Measurements from ENCODE around the gene RBM39. TPM values are rescaled to one million over a fixed set of nuclear protein-coding genes. Genes with fewer than 3 reads are reported as not detected.
A peak's percentile ranks its signal among the peaks of the same experiment; 100 is the strongest.

RBM39 gene
- total RNA-seq, 4 donors from 2014 or later, result 410 to 504 (median 446) TPM

- H3K27me3 ChIP-seq, result no peaks in the 10 kb centered on the region
- DNase-seq (ENCODE audit: low spot score in 2 of 2), result no peak
- TF ChIP-seq CTCF (IDR thresholded peaks at IDR 0.05), result no peak
- peaks cover 0 to 78% (median 47%) of the 10 kb centered on the region in 4 donors for H3K4me1 ChIP-seq
- H3K36me3 ChIP-seq, result no peaks in the 10 kb centered on the region
- 69 to 71% methylated on average over 2 of the region's 2 CpGs for WGBS, 2 donors
- H3K4me3 ChIP-seq, result peak overlapping the region in 1 of 4 donors; percentile 2
- no peaks in the 10 kb centered on the region for H3K9me3 ChIP-seq
- H3K27ac ChIP-seq, result peak overlapping the region in 2 of 4 donors; percentile 62 to 64
Measured at GRCh38 chr20:35661053-35661452, 81.0 kb downstream of the RBM39 start.

GRCh38 chr20:35660122-35660937 lies 81.7 kb downstream of the RBM39 start:
- WGBS, 2 donors, result 90 to 95% methylated on average over 10 of the region's 10 CpGs
- no peak overlapping the region for H3K4me3 ChIP-seq

GRCh38 chr20:35657271-35657670 lies 84.8 kb downstream of the RBM39 start:
- no peak for DNase-seq (ENCODE audit: low spot score in 2 of 2)
- no peak overlapping the region for H3K27ac ChIP-seq
- no peaks in the 10 kb centered on the region for H3K9me3 ChIP-seq
- H3K27me3 ChIP-seq, result no peaks in the 10 kb centered on the region
- no peak overlapping the region for H3K4me3 ChIP-seq
- peaks cover 0 to 78% (median 36%) of the 10 kb centered on the region in 4 donors for H3K4me1 ChIP-seq
- WGBS, 2 donors, result 30 to 32% methylated on average over 1 of the region's 1 CpG
- peaks cover 0 to 30% (median 15%) of the 10 kb centered on the region in 3 donors for H3K36me3 ChIP-seq
- no peak for TF ChIP-seq EP300 (IDR thresholded peaks at IDR 0.05)
- no peak for TF ChIP-seq POLR2A (IDR thresholded peaks at IDR 0.05)
- TF ChIP-seq CTCF (IDR thresholded peaks at IDR 0.05), result no peak

More at GRCh38 chr20:35660122-35660937, 81.7 kb downstream of the RBM39 start:
- Histone ChIP-seq H3K4me1 (peaks cover 0 to 80% (median 47%) of the 10 kb centered on the region in 4 donors), H3K36me3 (no peaks in the 10 kb centered on the region), H3K9me3 (no peaks in the 10 kb centered on the region), H3K27me3 (no peaks in the 10 kb centered on the region), H3K27ac (no peak overlapping the region)
- no peak for DNase-seq (ENCODE audit: low spot score in 2 of 2)
- TF ChIP-seq EP300 (IDR thresholded peaks at IDR 0.05) (no peak), POLR2A (IDR thresholded peaks at IDR 0.05) (no peak), CTCF (IDR thresholded peaks at IDR 0.05) (no peak)

- Histone ChIP-seq H3K36me3 (peaks cover 0 to 31% (median 15%) of the 10 kb centered on the region in 3 donors), H3K27me3 (no peaks in the 10 kb centered on the region), H3K9me3 (no peaks in the 10 kb centered on the region), H3K4me3 (no peak overlapping the region), H3K4me1 (peaks cover 0 to 75% (median 10%) of the 10 kb centered on the region in 4 donors), H3K27ac (no peak overlapping the region)
- 94 to 95% methylated on average over 9 of the region's 9 CpGs for WGBS, 2 donors
- no peak for TF ChIP-seq CTCF (IDR thresholded peaks at IDR 0.05)
- no peak for TF ChIP-seq EP300 (IDR thresholded peaks at IDR 0.05)
- TF ChIP-seq POLR2A (IDR thresholded peaks at IDR 0.05), result no peak
- DNase-seq (ENCODE audit: low spot score in 2 of 2), result no peak
Measured at GRCh38 chr20:35654415-35654814, 87.6 kb downstream of the RBM39 start.

- WGBS, 2 donors, result 70 to 77% methylated on average over 4 of the region's 4 CpGs
- Histone ChIP-seq H3K9me3 (no peaks in the 10 kb centered on the region), H3K4me1 (peaks cover 0 to 75% (median 11%) of the 10 kb centered on the region in 4 donors), H3K27ac (no peak overlapping the region), H3K36me3 (peaks cover 0 to 31% (median 15%) of the 10 kb centered on the region in 3 donors), H3K4me3 (no peak overlapping the region), H3K27me3 (no peaks in the 10 kb centered on the region)
- TF ChIP-seq CTCF (IDR thresholded peaks at IDR 0.05) (no peak), POLR2A (IDR thresholded peaks at IDR 0.05) (no peak), EP300 (IDR thresholded peaks at IDR 0.05) (no peak)
- no peak for DNase-seq (ENCODE audit: low spot score in 2 of 2)
Measured at GRCh38 chr20:35653893-35654292, 88.2 kb downstream of the RBM39 start.

Data from tibial nerve (tissue), 4 donors.